Small intestine (tissue), 7 donors: ENCODE measurements around the gene TNFRSF8. TPM values are rescaled to one million over a fixed set of nuclear protein-coding genes. Genes with fewer than 3 reads are reported as not detected.
A peak's percentile ranks its signal among the peaks of the same experiment; 100 is the strongest.

Source experiments
- DNase-seq, 2 donors: peaks; one replicate each; pipeline versions ENCODE4 v3.0.0 to v3.0.0-alpha.2; 2013
- FAIRE-seq: peaks from 2 replicates; lab custom pipeline; 2012; peaks lifted over from hg19 to GRCh38; lab: Jason Lieb, UNC
- H3K27ac ChIP-seq, 3 donors: one replicate each; pipeline ENCODE4 v1.5.1; 2013; ENCODE audit warnings: low read length in 2 of 3, mild to moderate bottlenecking in 2 of 3, control low read depth in 1 of 3, inconsistent platforms in 1 of 3, low read depth in 1 of 3, moderate library complexity in 1 of 3
- H3K27me3 ChIP-seq, 3 donors: one replicate each; pipeline ENCODE4 v1.6.1; 2013; ENCODE audit warnings: low read length in 3 of 3, inconsistent platforms in 1 of 3; ENCODE audit not compliant: control insufficient read depth in 3 of 3, insufficient read depth in 3 of 3
- H3K36me3 ChIP-seq, 3 donors: one replicate each; pipeline ENCODE4 v1.6.1; 2013; ENCODE audit warnings: low read length in 3 of 3, inconsistent platforms in 1 of 3, low read depth in 1 of 3, mild to moderate bottlenecking in 1 of 3, moderate library complexity in 1 of 3; ENCODE audit not compliant: control insufficient read depth in 3 of 3, insufficient read depth in 2 of 3
- H3K4me1 ChIP-seq, 3 donors: one replicate each; pipeline ENCODE4 v1.6.1; 2013; ENCODE audit warnings: low read length in 2 of 3, inconsistent platforms in 1 of 3, low read depth in 1 of 3, mild to moderate bottlenecking in 1 of 3, moderate library complexity in 1 of 3; ENCODE audit not compliant: control insufficient read depth in 3 of 3, insufficient read depth in 2 of 3
- H3K4me3 ChIP-seq, 3 donors: one replicate each; pipeline ENCODE4 v1.5.1; 2013; ENCODE audit warnings: low read length in 3 of 3, control low read depth in 1 of 3, inconsistent platforms in 1 of 3, low read depth in 1 of 3, mild to moderate bottlenecking in 1 of 3, moderate library complexity in 1 of 3
- H3K9me3 ChIP-seq, 2 donors: one replicate each; pipeline ENCODE4 v1.6.1; 2013; ENCODE audit warnings: low read depth in 1 of 2, low read length in 1 of 2; ENCODE audit not compliant: control insufficient read depth in 2 of 2, insufficient read depth in 1 of 2
- WGBS, 3 donors: extraction: QIAGEN DNeasy Blood & Tissue Kit; methylation state at CpG; one replicate each; pipeline ENCODE4 v1.1.7; 2013; 5-methylcytosine and 5-hydroxymethylcytosine counted together
- polyA plus RNA-seq, 4 donors: library from polyadenylated mRNA; stranded (reverse) in 3 of 4; unstranded in 1 of 4; fragments of 200-250 nt in 3 of 4; fragments of 120-200 nt in 1 of 4; gene quantifications; one replicate each; pipeline versions ENCODE4 v1.2.1 to v1.2.3, GENCODE V29; 2013
- donor health status: healthy with polysubstance abuse.
- donor health status: control.
- donor health status: control.
- donor health status: Bipolar disorder and iron deficiency.
- donor health status: healthy.

TNFRSF8 gene
- polyA plus RNA-seq, 4 donors, result 0.10 to 2.1 (median 0.54) TPM; not detected in 1

GRCh38 chr1:12179676-12180075 is 116.6 kb downstream of the TNFRSF8 start:
- Histone ChIP-seq H3K9me3 (no peaks in the 10 kb centered on the region), H3K27ac (peak overlapping the region in 2 of 3 donors; percentile 11 to 79), H3K4me1 (peaks cover 0 to 24% (median 6%) of the 10 kb centered on the region in 3 donors), H3K27me3 (no peaks in the 10 kb centered on the region), H3K4me3 (no peak overlapping the region), H3K36me3 (peaks cover 3 to 35% (median 5%) of the 10 kb centered on the region in 3 donors)
- DNase-seq, result no peak
- FAIRE-seq, result no peak
- WGBS, 3 donors, result 93 to 97% (median 94%) methylated on average over 8 of the region's 8 CpGs

GRCh38 chr1:12180315-12180714 is 117.2 kb downstream of the TNFRSF8 start:
- H3K27ac ChIP-seq, result peak overlapping the region in 1 of 3 donors; percentile 43
- DNase-seq (peak in 1 of 2 donors; percentile 55), FAIRE-seq (no peak)
- peaks cover 3 to 35% (median 5%) of the 10 kb centered on the region in 3 donors for H3K36me3 ChIP-seq
- WGBS, 3 donors, result 80 to 94% (median 82%) methylated on average over 10 of the region's 10 CpGs
- H3K27me3 ChIP-seq, result no peaks in the 10 kb centered on the region
- no peaks in the 10 kb centered on the region for H3K9me3 ChIP-seq
- no peak overlapping the region for H3K4me3 ChIP-seq
- peaks cover 0 to 24% (median 6%) of the 10 kb centered on the region in 3 donors for H3K4me1 ChIP-seq

- Histone ChIP-seq H3K36me3 (peaks cover 3 to 35% (median 5%) of the 10 kb centered on the region in 3 donors), H3K27ac (peak overlapping the region in 1 of 3 donors; percentile 43), H3K27me3 (no peaks in the 10 kb centered on the region), H3K4me3 (no peak overlapping the region), H3K9me3 (no peaks in the 10 kb centered on the region), H3K4me1 (peaks cover 2 to 26% (median 10%) of the 10 kb centered on the region in 3 donors)
- FAIRE-seq (no peak), DNase-seq (no peak)
- WGBS, 3 donors, result 77 to 85% (median 84%) methylated on average over 7 of the region's 7 CpGs
These were observed 117.8 kb downstream of the TNFRSF8 start for GRCh38 chr1:12180903-12181302.

- Histone ChIP-seq H3K36me3 (peaks cover 3 to 38% (median 5%) of the 10 kb centered on the region in 3 donors), H3K27me3 (no peaks in the 10 kb centered on the region), H3K27ac (peak overlapping the region in 1 of 3 donors; percentile 30), H3K9me3 (no peaks in the 10 kb centered on the region), H3K4me3 (no peak overlapping the region), H3K4me1 (peaks cover 6 to 32% (median 10%) of the 10 kb centered on the region in 3 donors)
- no peak for DNase-seq
- no peak for FAIRE-seq
- 93 to 100% (median 97%) methylated on average over 7 of the region's 7 CpGs for WGBS, 3 donors
These were observed 118.5 kb downstream of the TNFRSF8 start for GRCh38 chr1:12181568-12181967.

GRCh38 chr1:12182410-12182984 is 119.4 kb downstream of the TNFRSF8 start:
- Histone ChIP-seq H3K9me3 (no peaks in the 10 kb centered on the region), H3K4me3 (no peak overlapping the region), H3K36me3 (peaks cover 3 to 36% (median 5%) of the 10 kb centered on the region in 3 donors), H3K4me1 (peaks cover 6 to 41% (median 8%) of the 10 kb centered on the region in 3 donors), H3K27me3 (no peaks in the 10 kb centered on the region), H3K27ac (peak overlapping the region in 1 of 3 donors; percentile 30)
- FAIRE-seq, result no peak
- 45 to 63% (median 59%) methylated on average over 4 of the region's 4 CpGs for WGBS, 3 donors
- no peak for DNase-seq

GRCh38 chr1:12183095-12183794 is 120.1 kb downstream of the TNFRSF8 start:
- Histone ChIP-seq H3K36me3 (peaks cover 3 to 34% (median 5%) of the 10 kb centered on the region in 3 donors), H3K9me3 (no peaks in the 10 kb centered on the region), H3K27me3 (no peaks in the 10 kb centered on the region), H3K27ac (peak overlapping the region in 2 of 3 donors; percentile 30 to 80), H3K4me3 (no peak overlapping the region), H3K4me1 (peaks cover 10 to 44% (median 13%) of the 10 kb centered on the region in 3 donors)
- 93 to 94% (median 93%) methylated on average over 7 of the region's 7 CpGs for WGBS, 3 donors
- no peak for FAIRE-seq
- DNase-seq, result no peak

GRCh38 chr1:12184008-12184681 is 121.0 kb downstream of the TNFRSF8 start:
- peak overlapping the region in 2 of 3 donors; percentile 80 to 90 for H3K27ac ChIP-seq
- DNase-seq, result peak in 1 of 2 donors; percentile 66
- FAIRE-seq, result no peak
- no peaks in the 10 kb centered on the region for H3K9me3 ChIP-seq
- H3K4me3 ChIP-seq, result peak overlapping the region in 1 of 3 donors; percentile 0
- H3K27me3 ChIP-seq, result no peaks in the 10 kb centered on the region
- peaks cover 10 to 47% (median 14%) of the 10 kb centered on the region in 3 donors for H3K4me1 ChIP-seq
- H3K36me3 ChIP-seq, result peaks cover 3 to 31% (median 5%) of the 10 kb centered on the region in 3 donors
- WGBS, 3 donors, result 35 to 70% (median 62%) methylated on average over 10 of the region's 10 CpGs
